Measurements from ENCODE around the gene SLC10A7.
"Not testable (repeated sequence)": the region's sequence is repeated elsewhere in the genome, so short reads cannot be mapped to it uniquely, and the experiment has no call there.

SLC10A7 gene

GRCh38 chr4:146436423-146437162, 85.1 kb downstream of the SLC10A7 start:
- DNase-seq = no peak

GRCh38 chr4:146435962-146436361, 85.8 kb downstream of the SLC10A7 start:
- no peak for DNase-seq

GRCh38 chr4:146432065-146432464, 89.7 kb downstream of the SLC10A7 start:
- no peak for DNase-seq

- DNase-seq = no peak
These were observed 93.4 kb downstream of the SLC10A7 start for GRCh38 chr4:146428298-146428697.

DNA sequence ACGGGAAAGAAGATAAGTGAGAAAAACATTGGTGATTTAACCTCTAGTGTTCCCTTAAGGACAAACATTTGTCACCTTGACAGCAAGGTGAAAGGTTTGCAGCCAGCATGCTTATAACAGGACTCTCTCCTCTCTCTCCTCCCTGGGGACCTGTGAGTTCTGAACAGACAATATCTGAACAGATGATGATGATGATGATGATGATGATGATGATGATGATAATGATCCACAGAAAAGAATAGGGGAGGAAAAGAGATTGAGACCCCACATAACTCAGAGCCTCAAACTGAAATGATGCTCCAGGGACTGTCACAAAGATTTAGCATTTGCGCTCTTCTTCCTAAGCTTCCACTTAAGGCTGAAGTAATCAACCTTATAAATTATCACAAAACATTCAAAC, 103.9 kb downstream of the SLC10A7 start:
- no peak for DNase-seq

DNA sequence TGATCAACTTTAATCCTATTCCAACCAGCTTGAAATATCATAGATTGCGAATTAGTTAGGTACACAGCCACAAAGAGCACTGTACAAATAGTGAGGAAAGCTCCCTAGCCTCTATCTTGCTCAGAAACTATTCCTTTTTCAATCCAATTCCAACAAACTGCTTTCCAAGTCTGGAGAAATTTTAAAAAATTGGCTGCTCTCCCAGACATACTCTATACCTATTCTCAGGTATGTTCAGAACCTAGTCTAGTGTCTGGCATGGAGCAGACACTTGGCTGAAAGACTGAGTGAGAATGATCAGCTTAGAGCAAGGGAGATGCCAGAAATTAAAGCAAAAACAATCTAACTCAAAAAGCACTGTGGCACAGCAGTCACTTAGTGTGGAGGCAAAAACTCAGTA, 105.9 kb downstream of the SLC10A7 start:
- DNase-seq = no peak

- DNase-seq = no peak
These were observed 114.1 kb downstream of the SLC10A7 start for GRCh38 chr4:146407669-146408084.

- no peak for DNase-seq
These were observed 114.5 kb downstream of the SLC10A7 start for GRCh38 chr4:146407257-146407656.

DNA sequence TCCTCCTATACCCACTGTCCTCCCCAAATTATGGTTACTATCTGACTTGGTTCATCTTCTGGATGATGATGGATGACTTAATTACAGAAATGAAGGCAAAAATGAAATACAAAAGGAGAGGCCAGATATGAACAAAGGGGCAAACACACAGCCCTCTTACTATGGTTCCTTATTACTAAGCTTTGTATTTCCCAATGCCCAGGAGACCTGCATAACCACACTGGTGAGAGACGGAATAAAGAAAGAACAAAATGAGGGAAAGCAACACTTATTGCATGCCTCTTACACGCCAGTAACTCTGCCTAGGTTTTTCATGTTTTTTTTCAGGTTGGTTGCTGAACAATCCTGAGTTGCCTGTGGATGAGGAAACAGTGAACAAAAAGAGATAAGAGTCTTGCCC, 120.5 kb downstream of the SLC10A7 start:
- DNase-seq = no peak

DNA sequence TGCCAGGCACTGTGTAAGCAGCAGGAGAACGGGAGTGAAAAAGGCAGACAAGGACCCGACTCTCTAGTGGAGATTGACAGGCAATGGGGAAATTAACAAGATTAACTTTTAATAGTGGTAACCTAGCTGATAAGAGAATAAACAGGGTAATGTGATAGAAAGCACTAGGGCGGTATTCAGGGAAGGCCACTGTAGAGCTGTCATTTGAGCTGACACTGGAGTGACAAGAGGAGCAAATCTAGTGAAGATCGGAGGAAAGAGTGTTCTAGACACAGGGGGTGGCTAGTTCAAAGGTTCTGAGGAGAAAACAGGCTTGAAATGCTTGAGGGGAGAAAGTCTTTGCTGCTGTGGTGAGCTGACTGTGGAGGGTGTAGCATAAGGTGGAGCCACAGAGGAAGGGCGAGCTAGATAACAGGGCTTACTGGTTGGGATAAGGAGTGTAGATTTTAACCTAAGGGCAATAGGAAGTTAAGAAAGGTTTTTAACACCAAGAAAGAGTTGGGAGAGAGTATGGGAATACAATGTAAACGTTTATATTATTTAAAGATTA, 122.8 kb downstream of the SLC10A7 start:
- no peak for DNase-seq

DNA sequence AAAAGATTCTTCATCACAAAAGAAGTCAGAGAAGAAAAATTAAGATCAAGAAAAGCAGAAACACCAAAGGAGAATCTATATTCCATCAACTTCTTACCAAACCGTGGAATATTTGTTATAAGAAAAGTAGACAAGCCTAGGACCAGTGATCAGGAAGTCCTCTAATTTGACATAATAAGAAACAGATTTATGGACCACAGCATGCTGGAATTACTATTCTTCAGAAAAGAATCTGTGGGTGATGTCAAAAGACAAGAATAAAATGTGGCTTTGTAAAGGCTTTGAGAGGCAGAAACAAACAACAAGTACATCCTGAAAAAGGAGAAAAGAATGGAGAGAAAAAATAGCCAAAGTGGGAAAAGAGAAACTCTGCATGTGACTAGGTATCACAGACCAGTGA, 123.3 kb downstream of the SLC10A7 start:
- DNase-seq = no peak

- no peak for DNase-seq
These were observed 132.2 kb downstream of the SLC10A7 start for GRCh38 chr4:146389561-146389960.

DNA sequence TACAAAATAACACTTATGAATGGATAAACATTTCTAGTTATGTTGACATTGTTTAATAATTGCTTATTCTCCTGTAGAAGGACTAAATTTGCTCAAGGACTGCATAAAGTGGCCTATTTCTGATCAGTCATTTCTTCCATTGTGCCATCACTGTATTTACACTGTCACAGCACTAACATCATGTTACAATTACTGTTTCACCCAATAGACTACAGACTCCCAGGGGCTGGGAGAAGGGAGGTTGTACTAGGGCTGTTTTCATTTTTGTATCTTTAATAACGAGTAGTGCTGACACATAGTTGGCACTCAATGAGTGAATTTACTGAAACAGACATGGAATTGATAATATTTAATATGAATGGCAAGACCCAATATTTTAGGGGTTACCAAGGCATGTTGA, 139.5 kb downstream of the SLC10A7 start:
- DNase-seq = no peak

- DNase-seq = no peak
These were observed 140.4 kb downstream of the SLC10A7 start for GRCh38 chr4:146381263-146381872.

DNA sequence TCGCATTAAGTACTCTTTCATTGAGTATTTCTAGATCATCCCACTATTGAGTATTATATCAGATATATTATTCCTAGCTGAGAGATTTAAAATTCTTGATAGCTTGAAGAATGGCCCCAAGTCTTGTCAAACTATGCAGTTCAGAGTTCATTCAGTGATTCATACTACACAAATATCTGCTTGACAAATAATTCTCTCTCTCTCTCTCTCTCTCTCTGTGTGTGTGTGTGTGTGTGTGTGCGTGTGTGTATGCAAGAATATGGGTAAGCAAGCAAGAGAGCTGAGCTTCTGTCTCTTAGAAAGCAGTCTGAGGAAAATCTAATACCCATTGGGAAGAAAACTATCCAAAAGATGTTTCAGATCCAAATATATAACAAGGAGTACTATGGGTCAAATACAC, 142.0 kb downstream of the SLC10A7 start:
- no peak for DNase-seq

- DNase-seq = no peak
These were observed 149.9 kb downstream of the SLC10A7 start for GRCh38 chr4:146371812-146372211.

GRCh38 chr4:146370841-146371240, 150.9 kb downstream of the SLC10A7 start:
- DNase-seq = no peak

- no peak for DNase-seq
These were observed 152.3 kb downstream of the SLC10A7 start for GRCh38 chr4:146369446-146369845.

DNA sequence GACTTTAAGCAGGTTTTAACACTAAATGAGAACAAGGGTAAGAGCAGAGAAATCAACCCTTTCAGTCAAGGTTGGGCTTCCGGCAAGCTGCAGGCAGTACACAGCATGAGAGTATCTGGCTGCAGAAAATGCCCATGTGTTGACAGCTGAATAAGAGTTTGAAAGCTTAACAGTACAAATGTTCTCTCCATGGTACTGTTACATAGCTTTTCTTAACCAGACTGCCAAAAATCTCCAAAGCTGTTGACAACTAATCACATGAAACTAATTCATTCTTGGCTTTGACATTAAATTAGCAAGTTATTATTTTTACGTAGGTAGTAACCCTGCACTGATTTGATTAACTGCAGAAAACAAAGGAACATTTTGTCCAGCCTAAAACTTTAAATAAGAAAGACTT, 153.5 kb downstream of the SLC10A7 start:
- DNase-seq = no peak

GRCh38 chr4:146367347-146367746, 154.4 kb downstream of the SLC10A7 start:
- no peak for DNase-seq

DNA sequence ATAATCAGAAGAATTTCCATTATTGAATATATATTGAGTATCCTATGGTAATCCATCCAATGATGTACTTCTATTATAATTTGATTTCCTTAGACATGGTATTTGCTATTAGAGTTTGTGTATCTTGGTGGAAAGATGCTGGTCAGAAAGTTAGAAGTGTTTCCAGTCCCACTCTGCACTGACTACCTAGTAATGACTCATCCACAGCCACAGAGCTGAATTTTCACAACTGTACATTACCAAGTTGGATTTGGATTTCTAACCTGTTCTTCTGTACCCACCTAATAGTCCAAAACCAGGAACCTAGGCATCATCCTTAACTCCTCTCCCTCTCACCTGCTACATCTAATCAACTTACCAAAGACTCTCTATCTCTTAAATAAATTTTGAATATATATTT, 162.0 kb downstream of the SLC10A7 start:
- DNase-seq = no peak

DNA sequence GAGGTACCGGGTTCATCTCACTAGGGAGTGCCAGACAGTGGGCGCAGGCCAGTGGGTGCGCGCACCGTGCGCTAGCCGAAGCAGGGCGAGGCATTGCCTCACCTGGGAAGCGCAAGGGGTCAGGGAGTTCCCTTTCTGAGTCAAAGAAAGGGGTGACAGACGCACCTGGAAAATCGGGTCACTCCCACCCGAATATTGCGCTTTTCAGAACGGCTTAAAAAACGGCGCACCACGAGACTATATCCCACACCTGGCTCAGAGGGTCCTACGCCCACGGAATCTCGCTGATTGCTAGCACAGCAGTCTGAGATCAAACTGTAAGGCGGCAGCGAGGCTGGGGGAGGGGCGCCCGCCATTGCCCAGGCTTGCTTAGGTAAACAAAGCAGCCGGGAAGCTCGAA, 171.6 kb downstream of the SLC10A7 start:
- not testable (repeated sequence) for DNase-seq

GRCh38 chr4:146349306-146349705, 172.4 kb downstream of the SLC10A7 start:
- no peak for DNase-seq

GRCh38 chr4:146347822-146348221, 173.9 kb downstream of the SLC10A7 start:
- DNase-seq = no peak

DNA sequence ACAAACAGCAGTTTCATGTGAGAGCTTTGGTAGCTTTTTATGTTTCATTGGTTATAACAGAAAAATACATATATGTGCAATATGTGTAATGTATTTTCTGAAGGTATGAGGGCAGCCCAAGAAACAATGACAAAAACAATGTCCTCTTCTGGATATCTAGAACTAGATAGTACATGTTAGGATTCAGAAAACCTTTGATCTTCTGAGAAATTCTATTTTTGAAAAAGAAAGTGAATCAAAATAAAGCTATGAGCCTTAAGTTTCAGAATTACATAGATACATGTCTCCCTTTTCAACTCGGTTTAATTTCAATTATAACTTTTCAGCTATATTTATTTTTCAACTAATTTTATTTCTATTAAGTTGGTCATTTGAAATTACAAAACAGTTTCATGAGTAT, 175.5 kb downstream of the SLC10A7 start:
- no peak for DNase-seq

Measured in activated T-cell treated with anti-CD3 and anti-CD28 coated beads for 4 hours (primary cell).